ENCODE data around the gene MACF1. TPM values are rescaled to one million over a fixed set of nuclear protein-coding genes. Genes with fewer than 3 reads are reported as not detected.
A peak's percentile ranks its signal among the peaks of the same experiment; 100 is the strongest.

Gene MACF1
- total and polyA plus RNA-seq, 2 of the 13 experiments (the other 11 are each of a cell fraction or from before 2014, with no cell fraction given): 36.7 to 65.4 TPM

DNA sequence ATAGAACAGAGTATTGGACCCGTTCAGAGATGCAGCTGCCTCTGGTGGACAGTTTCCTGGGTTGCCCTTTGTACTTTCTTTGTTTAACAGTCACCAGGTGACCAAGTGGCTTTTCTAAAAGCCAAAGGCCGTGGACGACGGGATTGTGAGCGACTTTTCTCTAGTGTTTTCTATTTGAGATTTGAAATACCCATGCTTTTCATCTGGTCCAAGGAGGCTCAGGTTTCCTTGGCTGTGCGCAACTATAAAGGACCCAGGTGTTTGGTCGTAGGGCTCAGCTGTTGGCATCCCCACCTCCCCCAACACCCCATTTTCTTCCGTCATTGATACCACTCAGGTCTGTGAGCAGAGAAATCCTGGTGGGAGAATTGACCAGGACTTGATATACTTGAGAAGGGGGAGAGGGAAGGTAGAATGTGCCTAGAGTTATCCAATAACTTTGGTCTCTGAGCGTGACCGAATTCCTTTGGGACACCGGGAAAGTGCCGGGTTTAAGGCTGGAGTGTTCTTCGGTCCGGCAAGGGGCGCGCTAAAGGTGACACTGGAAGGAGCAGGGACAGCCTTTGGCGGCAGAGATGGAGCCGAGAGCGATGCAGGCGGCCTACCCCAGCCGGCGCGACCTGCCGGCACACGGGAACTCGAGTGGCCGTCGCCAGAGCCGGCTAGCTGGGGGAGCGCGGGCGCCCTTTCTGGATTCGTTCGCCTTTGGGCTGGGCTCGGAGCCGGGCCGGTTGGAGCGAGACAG is 203.6 kb downstream of the MACF1 start (continued):
- TF ChIP-seq ZNF841 (CRISPR knock-in tag; IDR thresholded peaks at IDR 0.05; ENCODE audit: borderline replicate concordance) (no peak), ZSCAN31 (CRISPR knock-in tag; IDR thresholded peaks at IDR 0.05; ENCODE audit: low read depth) (0 out of 2 replicates have a peak, but pooled peaks have one; percentile 25), FOXP1 (IDR thresholded peaks at IDR 0.05) (no peak), FOXP1 (CRISPR knock-in tag; IDR thresholded peaks at IDR 0.05) (0 out of 2 replicates have a peak, but pooled peaks have one; percentile 23), DPF2 (CRISPR knock-in tag; IDR thresholded peaks at IDR 0.05; ENCODE audit: borderline replicate concordance, low read depth) (no peak), ZNF781 (CRISPR knock-in tag; IDR thresholded peaks at IDR 0.05; ENCODE audit: borderline replicate concordance, not compliant biosample characterization) (no peak), ZNF263 (CRISPR knock-in tag; IDR thresholded peaks at IDR 0.05) (no peak), ZSCAN29 (CRISPR knock-in tag; conservative IDR thresholded peaks at IDR 0.05) (no peak), GATAD2A (CRISPR knock-in tag; IDR thresholded peaks at IDR 0.05) (peak; percentile 58), HES4 (CRISPR knock-in tag; IDR thresholded peaks at IDR 0.05; ENCODE audit: borderline replicate concordance) (no peak), NR3C1 (CRISPR knock-in tag; IDR thresholded peaks at IDR 0.05) (no peak), REPIN1 (CRISPR knock-in tag; IDR thresholded peaks at IDR 0.05; ENCODE audit: borderline replicate concordance, low read depth) (no peak), ZMAT3 (CRISPR knock-in tag; conservative IDR thresholded peaks at IDR 0.05) (0 out of 2 replicates have a peak, but pooled peaks have one; percentile 22), MAFG (CRISPR knock-in tag; IDR thresholded peaks at IDR 0.05) (no peak), ZNF564 (CRISPR knock-in tag; IDR thresholded peaks at IDR 0.05) (no peak), ISL2 (CRISPR knock-in tag; IDR thresholded peaks at IDR 0.05) (0 out of 2 replicates have a peak, but pooled peaks have one; percentile 39), SAFB2 (CRISPR knock-in tag; IDR thresholded peaks at IDR 0.05; ENCODE audit: borderline replicate concordance, low read depth) (no peak), ZNF558 (CRISPR knock-in tag; IDR thresholded peaks at IDR 0.05; ENCODE audit: borderline replicate concordance) (no peak), JUND (CRISPR knock-in tag; IDR thresholded peaks at IDR 0.05) (no peak)
- TF ChIP-seq, protein P1, sequence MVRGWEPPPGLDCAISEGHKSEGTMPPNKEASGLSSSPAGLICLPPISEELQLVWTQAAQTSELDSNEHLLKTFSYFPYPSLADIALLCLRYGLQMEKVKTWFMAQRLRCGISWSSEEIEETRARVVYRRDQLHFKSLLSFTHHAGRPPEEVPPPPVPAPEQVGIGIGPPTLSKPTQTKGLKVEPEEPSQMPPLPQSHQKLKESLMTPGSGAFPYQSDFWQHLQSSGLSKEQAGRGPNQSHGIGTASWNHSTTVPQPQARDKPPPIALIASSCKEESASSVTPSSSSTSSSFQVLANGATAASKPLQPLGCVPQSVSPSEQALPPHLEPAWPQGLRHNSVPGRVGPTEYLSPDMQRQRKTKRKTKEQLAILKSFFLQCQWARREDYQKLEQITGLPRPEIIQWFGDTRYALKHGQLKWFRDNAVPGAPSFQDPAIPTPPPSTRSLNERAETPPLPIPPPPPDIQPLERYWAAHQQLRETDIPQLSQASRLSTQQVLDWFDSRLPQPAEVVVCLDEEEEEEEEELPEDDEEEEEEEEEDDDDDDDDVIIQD (CRISPR knock-in tag; IDR thresholded peaks at IDR 0.05; ENCODE audit: low read depth): no peak
- TF ChIP-seq, protein P2, sequence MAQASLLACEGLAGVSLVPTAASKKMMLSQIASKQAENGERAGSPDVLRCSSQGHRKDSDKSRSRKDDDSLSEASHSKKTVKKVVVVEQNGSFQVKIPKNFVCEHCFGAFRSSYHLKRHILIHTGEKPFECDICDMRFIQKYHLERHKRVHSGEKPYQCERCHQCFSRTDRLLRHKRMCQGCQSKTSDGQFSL (CRISPR knock-in tag; IDR thresholded peaks at IDR 0.05): no peak
- TF ChIP-seq, protein P3, sequence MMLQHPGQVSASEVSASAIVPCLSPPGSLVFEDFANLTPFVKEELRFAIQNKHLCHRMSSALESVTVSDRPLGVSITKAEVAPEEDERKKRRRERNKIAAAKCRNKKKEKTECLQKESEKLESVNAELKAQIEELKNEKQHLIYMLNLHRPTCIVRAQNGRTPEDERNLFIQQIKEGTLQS (CRISPR knock-in tag; IDR thresholded peaks at IDR 0.05): no peak
- TF ChIP-seq, protein P4, sequence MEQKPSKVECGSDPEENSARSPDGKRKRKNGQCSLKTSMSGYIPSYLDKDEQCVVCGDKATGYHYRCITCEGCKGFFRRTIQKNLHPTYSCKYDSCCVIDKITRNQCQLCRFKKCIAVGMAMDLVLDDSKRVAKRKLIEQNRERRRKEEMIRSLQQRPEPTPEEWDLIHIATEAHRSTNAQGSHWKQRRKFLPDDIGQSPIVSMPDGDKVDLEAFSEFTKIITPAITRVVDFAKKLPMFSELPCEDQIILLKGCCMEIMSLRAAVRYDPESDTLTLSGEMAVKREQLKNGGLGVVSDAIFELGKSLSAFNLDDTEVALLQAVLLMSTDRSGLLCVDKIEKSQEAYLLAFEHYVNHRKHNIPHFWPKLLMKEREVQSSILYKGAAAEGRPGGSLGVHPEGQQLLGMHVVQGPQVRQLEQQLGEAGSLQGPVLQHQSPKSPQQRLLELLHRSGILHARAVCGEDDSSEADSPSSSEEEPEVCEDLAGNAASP (CRISPR knock-in tag; IDR thresholded peaks at IDR 0.05; ENCODE audit: borderline replicate concordance): no peak
- TF ChIP-seq, protein P5, sequence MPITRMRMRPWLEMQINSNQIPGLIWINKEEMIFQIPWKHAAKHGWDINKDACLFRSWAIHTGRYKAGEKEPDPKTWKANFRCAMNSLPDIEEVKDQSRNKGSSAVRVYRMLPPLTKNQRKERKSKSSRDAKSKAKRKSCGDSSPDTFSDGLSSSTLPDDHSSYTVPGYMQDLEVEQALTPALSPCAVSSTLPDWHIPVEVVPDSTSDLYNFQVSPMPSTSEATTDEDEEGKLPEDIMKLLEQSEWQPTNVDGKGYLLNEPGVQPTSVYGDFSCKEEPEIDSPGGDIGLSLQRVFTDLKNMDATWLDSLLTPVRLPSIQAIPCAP (CRISPR knock-in tag; IDR thresholded peaks at IDR 0.05; ENCODE audit: low read depth): no peak
- TF ChIP-seq, protein P6, sequence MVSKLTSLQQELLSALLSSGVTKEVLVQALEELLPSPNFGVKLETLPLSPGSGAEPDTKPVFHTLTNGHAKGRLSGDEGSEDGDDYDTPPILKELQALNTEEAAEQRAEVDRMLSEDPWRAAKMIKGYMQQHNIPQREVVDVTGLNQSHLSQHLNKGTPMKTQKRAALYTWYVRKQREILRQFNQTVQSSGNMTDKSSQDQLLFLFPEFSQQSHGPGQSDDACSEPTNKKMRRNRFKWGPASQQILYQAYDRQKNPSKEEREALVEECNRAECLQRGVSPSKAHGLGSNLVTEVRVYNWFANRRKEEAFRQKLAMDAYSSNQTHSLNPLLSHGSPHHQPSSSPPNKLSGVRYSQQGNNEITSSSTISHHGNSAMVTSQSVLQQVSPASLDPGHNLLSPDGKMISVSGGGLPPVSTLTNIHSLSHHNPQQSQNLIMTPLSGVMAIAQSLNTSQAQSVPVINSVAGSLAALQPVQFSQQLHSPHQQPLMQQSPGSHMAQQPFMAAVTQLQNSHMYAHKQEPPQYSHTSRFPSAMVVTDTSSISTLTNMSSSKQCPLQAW (CRISPR knock-in tag; IDR thresholded peaks at IDR 0.05): no peak

All from HepG2 (cell line).